ENCODE measurements around the gene ATOSA. TPM values are rescaled to one million over a fixed set of nuclear protein-coding genes. Genes with fewer than 3 reads are reported as not detected.
A peak's percentile ranks its signal among the peaks of the same experiment; 100 is the strongest.

Gene ATOSA
- total RNA-seq, 1 donor from 2014 or later, result 46.7 TPM

- Histone ChIP-seq H3K36me3 (no peaks in the 10 kb centered on the region), H3K4me1 (no peaks in the 10 kb centered on the region), H3K27ac (no peak overlapping the region), H3K4me3 (no peak overlapping the region), H3K27me3 (ENCODE audit: low read depth) (no peaks in the 10 kb centered on the region), H3K9me3 (no peaks in the 10 kb centered on the region)
- intact Hi-C loops (cut with DNase I), result no loop called here
- no peak for TF ChIP-seq CTCF (IDR thresholded peaks at IDR 0.05)
- ATAC-seq, result no peak
- no peak for DNase-seq
Measured at GRCh38 chr15:52717924-52718323, 38.7 kb upstream of the ATOSA start.

DNA sequence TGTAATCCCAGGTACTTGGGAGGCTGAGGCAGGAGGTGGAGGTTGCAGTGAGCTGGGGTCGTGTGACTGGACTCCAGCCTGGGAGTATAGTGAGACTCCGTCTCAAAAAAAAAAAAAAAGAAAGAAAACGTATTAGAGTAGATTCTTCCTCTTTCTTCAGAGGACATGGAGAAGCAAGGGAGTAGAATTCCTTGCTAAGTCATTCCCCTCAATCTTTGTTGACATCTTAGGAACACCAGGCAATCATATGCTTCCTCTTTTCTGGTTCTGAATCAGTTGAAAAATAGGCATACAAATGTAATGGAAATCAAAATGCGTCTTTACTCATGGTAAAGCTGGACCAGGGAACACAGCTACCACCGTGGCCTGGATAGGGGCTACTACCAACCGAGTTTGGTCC is 38.3 kb upstream of the ATOSA start:
- Histone ChIP-seq H3K27me3 (ENCODE audit: low read depth) (no peaks in the 10 kb centered on the region), H3K4me3 (no peak overlapping the region), H3K27ac (no peak overlapping the region), H3K36me3 (no peaks in the 10 kb centered on the region), H3K9me3 (no peaks in the 10 kb centered on the region), H3K4me1 (no peaks in the 10 kb centered on the region)
- ATAC-seq, result no peak
- intact Hi-C loops (cut with DNase I), result no loop called here
- no peak for DNase-seq
- TF ChIP-seq CTCF (IDR thresholded peaks at IDR 0.05), result no peak

DNA sequence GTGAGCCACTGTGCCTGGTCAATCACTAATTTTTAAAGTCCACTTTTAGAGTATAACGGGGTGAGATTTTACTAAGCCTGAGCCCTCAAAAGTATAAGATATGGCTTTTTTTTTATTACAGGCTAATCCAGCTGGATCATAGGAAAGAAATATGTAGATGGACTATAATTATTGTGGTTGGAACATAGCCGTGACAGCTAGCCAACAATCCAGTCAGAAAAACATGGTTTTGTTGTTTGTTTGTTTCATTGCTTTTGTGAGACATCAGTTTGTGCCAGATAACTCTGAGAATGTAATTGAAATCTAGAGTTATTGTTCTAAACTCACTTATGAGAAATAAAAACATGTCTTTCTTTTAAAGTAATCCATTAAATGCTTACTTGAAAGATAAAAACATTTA is 37.3 kb upstream of the ATOSA start:
- DNase-seq (no peak), ATAC-seq (no peak)
- Histone ChIP-seq H3K36me3 (no peaks in the 10 kb centered on the region), H3K4me1 (no peaks in the 10 kb centered on the region), H3K4me3 (no peak overlapping the region), H3K27ac (no peak overlapping the region), H3K27me3 (ENCODE audit: low read depth) (no peaks in the 10 kb centered on the region), H3K9me3 (no peaks in the 10 kb centered on the region)
- intact Hi-C loops (cut with DNase I), result no loop called here
- TF ChIP-seq CTCF (IDR thresholded peaks at IDR 0.05), result no peak

DNA sequence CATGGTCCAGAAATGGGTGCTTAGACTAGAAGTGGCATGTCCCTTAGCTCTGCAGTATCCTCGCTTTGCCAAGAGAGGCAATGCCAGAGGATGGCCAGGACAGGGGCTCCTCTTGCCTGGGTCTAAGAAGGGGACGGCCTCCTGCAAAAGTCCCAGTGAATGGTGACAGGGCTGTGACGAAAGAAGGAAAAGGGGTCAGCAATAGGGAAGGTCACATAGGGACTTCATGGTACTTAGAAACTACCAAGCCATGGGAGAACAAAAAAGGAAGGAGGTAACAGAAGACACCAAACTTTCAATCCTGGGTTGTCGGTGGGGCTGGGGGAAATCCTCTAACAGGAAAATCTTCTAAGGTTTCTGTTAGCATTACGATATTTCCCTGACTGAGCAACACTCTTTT is 36.2 kb upstream of the ATOSA start:
- Histone ChIP-seq H3K4me3 (no peak overlapping the region), H3K36me3 (no peaks in the 10 kb centered on the region), H3K9me3 (no peaks in the 10 kb centered on the region), H3K4me1 (no peaks in the 10 kb centered on the region), H3K27ac (no peak overlapping the region), H3K27me3 (ENCODE audit: low read depth) (no peaks in the 10 kb centered on the region)
- no peak for TF ChIP-seq CTCF (IDR thresholded peaks at IDR 0.05)
- intact Hi-C loops (cut with DNase I), result no loop called here
- ATAC-seq (peak; percentile 15 to 40), DNase-seq (no peak)

GRCh38 chr15:52714968-52715367 is 35.8 kb upstream of the ATOSA start:
- Histone ChIP-seq H3K27me3 (ENCODE audit: low read depth) (no peaks in the 10 kb centered on the region), H3K4me3 (no peak overlapping the region), H3K36me3 (no peaks in the 10 kb centered on the region), H3K27ac (no peak overlapping the region), H3K4me1 (no peaks in the 10 kb centered on the region), H3K9me3 (no peaks in the 10 kb centered on the region)
- DNase-seq (peak; percentile 78), ATAC-seq (peak; percentile 61 to 68)
- intact Hi-C loops (cut with DNase I), result no loop called here
- TF ChIP-seq CTCF (IDR thresholded peaks at IDR 0.05), result no peak

Measured in lower lobe of right lung (tissue), 2 donors.